ENCODE data around the gene NDUFB4.

The NDUFB4 gene

DNA sequence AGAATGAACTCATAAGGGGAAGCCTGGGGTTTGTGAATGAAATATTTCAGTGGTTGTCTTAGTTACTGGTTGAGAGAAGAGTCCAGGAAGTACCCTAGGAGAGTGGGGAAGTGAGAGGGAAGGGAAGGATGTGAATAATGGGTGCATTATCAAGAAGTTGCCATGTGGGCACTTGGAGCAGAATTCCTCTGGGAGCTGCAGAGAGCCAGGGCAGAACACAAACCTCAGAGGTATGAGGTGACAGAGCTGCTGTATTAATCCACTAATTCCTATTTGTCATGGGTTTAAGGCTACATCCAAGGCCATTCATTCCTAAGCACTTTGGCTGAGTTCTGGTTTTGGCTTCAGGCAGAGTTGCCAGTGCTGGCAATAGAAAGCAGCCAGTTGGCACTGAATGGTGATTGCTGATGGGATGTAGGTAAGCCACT, 29.0 kb downstream of the NDUFB4 start:
- TF ChIP-seq ZNF138 (tag by site-specific recombination; IDR thresholded peaks at IDR 0.05; ENCODE audit: borderline replicate concordance) (no peak), BCL11B (tag by site-specific recombination; IDR thresholded peaks at IDR 0.05; ENCODE audit: low read depth) (no peak), KLF10 (tag by site-specific recombination; IDR thresholded peaks at IDR 0.05) (no peak), ZNF701 (tag by site-specific recombination; IDR thresholded peaks at IDR 0.05) (no peak), ZBTB8A (tag by site-specific recombination; IDR thresholded peaks at IDR 0.05) (no peak), ZNF426 (tag by site-specific recombination; IDR thresholded peaks at IDR 0.05) (no peak), ZNF529 (tag by site-specific recombination; IDR thresholded peaks at IDR 0.05; ENCODE audit: insufficient replicate concordance) (no peak), ZNF311 (tag by site-specific recombination; IDR thresholded peaks at IDR 0.05; ENCODE audit: borderline replicate concordance) (no peak), ZNF324 (tag by site-specific recombination; IDR thresholded peaks at IDR 0.05) (no peak), GLIS2 (tag by site-specific recombination; IDR thresholded peaks at IDR 0.05) (no peak), SCRT2 (tag by site-specific recombination; IDR thresholded peaks at IDR 0.05) (no peak), FEZF1 (tag by site-specific recombination; IDR thresholded peaks at IDR 0.05) (no peak), ZNF624 (tag by site-specific recombination; IDR thresholded peaks at IDR 0.05) (no peak), ZIC2 (tag by site-specific recombination; IDR thresholded peaks at IDR 0.05) (no peak)
- TF ChIP-seq, protein P1, sequence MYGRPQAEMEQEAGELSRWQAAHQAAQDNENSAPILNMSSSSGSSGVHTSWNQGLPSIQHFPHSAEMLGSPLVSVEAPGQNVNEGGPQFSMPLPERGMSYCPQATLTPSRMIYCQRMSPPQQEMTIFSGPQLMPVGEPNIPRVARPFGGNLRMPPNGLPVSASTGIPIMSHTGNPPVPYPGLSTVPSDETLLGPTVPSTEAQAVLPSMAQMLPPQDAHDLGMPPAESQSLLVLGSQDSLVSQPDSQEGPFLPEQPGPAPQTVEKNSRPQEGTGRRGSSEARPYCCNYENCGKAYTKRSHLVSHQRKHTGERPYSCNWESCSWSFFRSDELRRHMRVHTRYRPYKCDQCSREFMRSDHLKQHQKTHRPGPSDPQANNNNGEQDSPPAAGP (tag by site-specific recombination; IDR thresholded peaks at IDR 0.05): no peak
- TF ChIP-seq, protein P2, sequence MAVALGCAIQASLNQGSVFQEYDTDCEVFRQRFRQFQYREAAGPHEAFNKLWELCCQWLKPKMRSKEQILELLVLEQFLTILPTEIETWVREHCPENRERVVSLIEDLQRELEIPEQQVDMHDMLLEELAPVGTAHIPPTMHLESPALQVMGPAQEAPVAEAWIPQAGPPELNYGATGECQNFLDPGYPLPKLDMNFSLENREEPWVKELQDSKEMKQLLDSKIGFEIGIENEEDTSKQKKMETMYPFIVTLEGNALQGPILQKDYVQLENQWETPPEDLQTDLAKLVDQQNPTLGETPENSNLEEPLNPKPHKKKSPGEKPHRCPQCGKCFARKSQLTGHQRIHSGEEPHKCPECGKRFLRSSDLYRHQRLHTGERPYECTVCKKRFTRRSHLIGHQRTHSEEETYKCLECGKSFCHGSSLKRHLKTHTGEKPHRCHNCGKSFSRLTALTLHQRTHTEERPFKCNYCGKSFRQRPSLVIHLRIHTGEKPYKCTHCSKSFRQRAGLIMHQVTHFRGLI (tag by site-specific recombination; IDR thresholded peaks at IDR 0.05): no peak
- TF ChIP-seq, protein P3, sequence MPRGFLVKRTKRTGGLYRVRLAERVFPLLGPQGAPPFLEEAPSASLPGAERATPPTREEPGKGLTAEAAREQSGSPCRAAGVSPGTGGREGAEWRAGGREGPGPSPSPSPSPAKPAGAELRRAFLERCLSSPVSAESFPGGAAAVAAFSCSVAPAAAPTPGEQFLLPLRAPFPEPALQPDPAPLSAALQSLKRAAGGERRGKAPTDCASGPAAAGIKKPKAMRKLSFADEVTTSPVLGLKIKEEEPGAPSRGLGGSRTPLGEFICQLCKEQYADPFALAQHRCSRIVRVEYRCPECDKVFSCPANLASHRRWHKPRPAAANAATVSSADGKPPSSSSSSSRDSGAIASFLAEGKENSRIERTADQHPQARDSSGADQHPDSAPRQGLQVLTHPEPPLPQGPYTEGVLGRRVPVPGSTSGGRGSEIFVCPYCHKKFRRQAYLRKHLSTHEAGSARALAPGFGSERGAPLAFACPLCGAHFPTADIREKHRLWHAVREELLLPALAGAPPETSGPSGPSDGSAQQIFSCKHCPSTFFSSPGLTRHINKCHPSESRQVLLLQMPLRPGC (tag by site-specific recombination; IDR thresholded peaks at IDR 0.05): no peak
- TF ChIP-seq, protein P4, sequence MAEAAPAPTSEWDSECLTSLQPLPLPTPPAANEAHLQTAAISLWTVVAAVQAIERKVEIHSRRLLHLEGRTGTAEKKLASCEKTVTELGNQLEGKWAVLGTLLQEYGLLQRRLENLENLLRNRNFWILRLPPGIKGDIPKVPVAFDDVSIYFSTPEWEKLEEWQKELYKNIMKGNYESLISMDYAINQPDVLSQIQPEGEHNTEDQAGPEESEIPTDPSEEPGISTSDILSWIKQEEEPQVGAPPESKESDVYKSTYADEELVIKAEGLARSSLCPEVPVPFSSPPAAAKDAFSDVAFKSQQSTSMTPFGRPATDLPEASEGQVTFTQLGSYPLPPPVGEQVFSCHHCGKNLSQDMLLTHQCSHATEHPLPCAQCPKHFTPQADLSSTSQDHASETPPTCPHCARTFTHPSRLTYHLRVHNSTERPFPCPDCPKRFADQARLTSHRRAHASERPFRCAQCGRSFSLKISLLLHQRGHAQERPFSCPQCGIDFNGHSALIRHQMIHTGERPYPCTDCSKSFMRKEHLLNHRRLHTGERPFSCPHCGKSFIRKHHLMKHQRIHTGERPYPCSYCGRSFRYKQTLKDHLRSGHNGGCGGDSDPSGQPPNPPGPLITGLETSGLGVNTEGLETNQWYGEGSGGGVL (tag by site-specific recombination; IDR thresholded peaks at IDR 0.05): no peak
- Histone ChIP-seq H3K27ac (ENCODE audit: extremely low read depth, low read depth, low read length) (no peak overlapping the region), H3K9me3 (ENCODE audit: control insufficient read depth, insufficient read depth, low read depth, low read length) (no peaks in the 10 kb centered on the region), H3K4me1 (ENCODE audit: control insufficient read depth, insufficient read depth, low read length) (no peaks in the 10 kb centered on the region), H3K4me3 (ENCODE audit: low read depth, low read length) (no peak overlapping the region), H3K36me3 (ENCODE audit: control insufficient read depth in 2 of 2, insufficient read depth in 1 of 2, low read length in 2 of 2) (no peaks in the 10 kb centered on the region)
- ChIA-PET CTCF (interaction anchor here (0.6 to 0.7 kb wide), 3 partner anchors 10 to 1243 kb away, joined by 3 to 5 read pairs (median 3); no protein-coding TSS in a partner anchor), POLR2A (no interaction called here)

DNA sequence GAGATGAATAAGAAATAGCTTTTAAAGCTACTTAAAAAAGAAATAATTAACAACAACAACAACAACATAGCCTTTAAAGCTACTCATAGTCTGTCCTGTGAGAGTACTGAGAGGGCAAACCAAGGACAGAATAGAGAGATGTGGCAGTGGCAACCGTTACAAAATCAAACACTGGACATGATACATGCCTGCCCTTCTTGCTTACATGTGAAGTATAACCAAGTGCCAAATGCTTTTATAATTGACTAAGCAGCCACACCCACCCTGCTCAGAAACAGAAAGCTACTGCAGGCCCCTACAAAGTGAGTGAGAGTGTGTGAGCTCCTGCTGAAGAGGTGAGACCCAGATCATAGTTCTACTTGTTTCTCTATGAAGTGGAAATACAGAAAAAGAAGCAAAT, 38.4 kb downstream of the NDUFB4 start:
- no peaks in the 10 kb centered on the region for H3K36me3 ChIP-seq (ENCODE audit: control insufficient read depth in 2 of 2, insufficient read depth in 1 of 2, low read length in 2 of 2)
- POLR2A ChIA-PET: no interaction called here
- H3K4me1 ChIP-seq (ENCODE audit: control insufficient read depth, insufficient read depth, low read length): no peaks in the 10 kb centered on the region
- H3K9me3 ChIP-seq (ENCODE audit: control insufficient read depth, insufficient read depth, low read depth, low read length): no peaks in the 10 kb centered on the region
- CTCF ChIA-PET: interaction anchor here (1.1 kb wide), 1 partner anchor 66 kb away, joined by 3 read pairs; no protein-coding TSS in a partner anchor
- H3K27ac ChIP-seq (ENCODE audit: extremely low read depth, low read depth, low read length): no peak overlapping the region
- H3K4me3 ChIP-seq (ENCODE audit: low read depth, low read length): no peak overlapping the region
- TF ChIP-seq, protein P5, sequence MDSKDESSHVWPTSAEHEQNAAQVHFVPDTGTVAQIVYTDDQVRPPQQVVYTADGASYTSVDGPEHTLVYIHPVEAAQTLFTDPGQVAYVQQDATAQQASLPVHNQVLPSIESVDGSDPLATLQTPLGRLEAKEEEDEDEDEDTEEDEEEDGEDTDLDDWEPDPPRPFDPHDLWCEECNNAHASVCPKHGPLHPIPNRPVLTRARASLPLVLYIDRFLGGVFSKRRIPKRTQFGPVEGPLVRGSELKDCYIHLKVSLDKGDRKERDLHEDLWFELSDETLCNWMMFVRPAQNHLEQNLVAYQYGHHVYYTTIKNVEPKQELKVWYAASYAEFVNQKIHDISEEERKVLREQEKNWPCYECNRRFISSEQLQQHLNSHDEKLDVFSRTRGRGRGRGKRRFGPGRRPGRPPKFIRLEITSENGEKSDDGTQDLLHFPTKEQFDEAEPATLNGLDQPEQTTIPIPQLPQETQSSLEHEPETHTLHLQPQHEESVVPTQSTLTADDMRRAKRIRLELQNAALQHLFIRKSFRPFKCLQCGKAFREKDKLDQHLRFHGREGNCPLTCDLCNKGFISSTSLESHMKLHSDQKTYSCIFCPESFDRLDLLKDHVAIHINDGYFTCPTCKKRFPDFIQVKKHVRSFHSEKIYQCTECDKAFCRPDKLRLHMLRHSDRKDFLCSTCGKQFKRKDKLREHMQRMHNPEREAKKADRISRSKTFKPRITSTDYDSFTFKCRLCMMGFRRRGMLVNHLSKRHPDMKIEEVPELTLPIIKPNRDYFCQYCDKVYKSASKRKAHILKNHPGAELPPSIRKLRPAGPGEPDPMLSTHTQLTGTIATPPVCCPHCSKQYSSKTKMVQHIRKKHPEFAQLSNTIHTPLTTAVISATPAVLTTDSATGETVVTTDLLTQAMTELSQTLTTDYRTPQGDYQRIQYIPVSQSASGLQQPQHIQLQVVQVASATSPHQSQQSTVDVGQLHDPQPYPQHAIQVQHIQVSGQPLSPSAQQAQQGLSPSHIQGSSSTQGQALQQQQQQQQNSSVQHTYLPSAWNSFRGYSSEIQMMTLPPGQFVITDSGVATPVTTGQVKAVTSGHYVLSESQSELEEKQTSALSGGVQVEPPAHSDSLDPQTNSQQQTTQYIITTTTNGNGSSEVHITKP (tag by site-specific recombination; IDR thresholded peaks at IDR 0.05): no peak
- TF ChIP-seq ZIC2 (tag by site-specific recombination; IDR thresholded peaks at IDR 0.05) (no peak), ZNF830 (tag by site-specific recombination; IDR thresholded peaks at IDR 0.05; ENCODE audit: low read depth) (no peak), ZNF621 (tag by site-specific recombination; IDR thresholded peaks at IDR 0.05) (no peak)
- TF ChIP-seq, protein P6, sequence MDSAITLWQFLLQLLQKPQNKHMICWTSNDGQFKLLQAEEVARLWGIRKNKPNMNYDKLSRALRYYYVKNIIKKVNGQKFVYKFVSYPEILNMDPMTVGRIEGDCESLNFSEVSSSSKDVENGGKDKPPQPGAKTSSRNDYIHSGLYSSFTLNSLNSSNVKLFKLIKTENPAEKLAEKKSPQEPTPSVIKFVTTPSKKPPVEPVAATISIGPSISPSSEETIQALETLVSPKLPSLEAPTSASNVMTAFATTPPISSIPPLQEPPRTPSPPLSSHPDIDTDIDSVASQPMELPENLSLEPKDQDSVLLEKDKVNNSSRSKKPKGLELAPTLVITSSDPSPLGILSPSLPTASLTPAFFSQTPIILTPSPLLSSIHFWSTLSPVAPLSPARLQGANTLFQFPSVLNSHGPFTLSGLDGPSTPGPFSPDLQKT (IDR thresholded peaks at IDR 0.05; ENCODE audit: borderline replicate concordance, low read depth, low read length): no peak
- TF ChIP-seq, protein P7, sequence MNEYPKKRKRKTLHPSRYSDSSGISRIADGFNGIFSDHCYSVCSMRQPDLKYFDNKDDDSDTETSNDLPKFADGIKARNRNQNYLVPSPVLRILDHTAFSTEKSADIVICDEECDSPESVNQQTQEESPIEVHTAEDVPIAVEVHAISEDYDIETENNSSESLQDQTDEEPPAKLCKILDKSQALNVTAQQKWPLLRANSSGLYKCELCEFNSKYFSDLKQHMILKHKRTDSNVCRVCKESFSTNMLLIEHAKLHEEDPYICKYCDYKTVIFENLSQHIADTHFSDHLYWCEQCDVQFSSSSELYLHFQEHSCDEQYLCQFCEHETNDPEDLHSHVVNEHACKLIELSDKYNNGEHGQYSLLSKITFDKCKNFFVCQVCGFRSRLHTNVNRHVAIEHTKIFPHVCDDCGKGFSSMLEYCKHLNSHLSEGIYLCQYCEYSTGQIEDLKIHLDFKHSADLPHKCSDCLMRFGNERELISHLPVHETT (tag by site-specific recombination; IDR thresholded peaks at IDR 0.05): no peak

Measured in HEK293 (cell line).